ENCODE results near the gene TRPT1. TPM values are rescaled to one million over a fixed set of nuclear protein-coding genes. Genes with fewer than 3 reads are reported as not detected.
A peak's percentile ranks its signal among the peaks of the same experiment; 100 is the strongest.

TRPT1 gene
- total RNA-seq, 1 donor from 2014 or later = 27.7 TPM

DNA sequence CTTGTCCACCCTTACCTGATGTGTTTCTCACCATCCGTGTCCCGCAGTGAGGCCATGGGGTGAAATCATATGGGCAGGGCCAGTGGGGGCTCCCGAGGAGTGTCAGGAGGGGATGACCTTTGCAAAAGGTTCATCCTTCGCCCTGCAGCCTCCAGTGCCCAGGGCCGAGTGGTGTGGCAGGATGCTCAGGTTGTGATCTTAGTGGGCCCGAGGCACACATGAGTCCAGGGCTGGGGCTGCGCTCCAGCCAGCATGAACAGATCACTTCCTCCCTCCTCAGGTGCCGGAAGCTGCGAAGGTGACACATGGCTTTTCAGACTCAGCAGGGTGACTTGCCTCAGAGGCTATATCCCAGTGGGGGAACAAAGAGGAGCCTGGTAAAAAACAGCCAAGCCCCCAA lies 12.1 kb upstream of the TRPT1 start:
- intact Hi-C loops (cut with DNase I) = loop anchor here (5.0 kb wide), 1 partner anchor 69 kb away; the partner anchor contains the start of gene ESRRA
- Histone ChIP-seq H3K4me3 (no peak overlapping the region), H3K27me3 (no peaks in the 10 kb centered on the region), H3K27ac (peak overlapping the region; percentile 56), H3K36me3 (peaks cover 0 to 18% of the 10 kb centered on the region in 2 donors), H3K4me1 (peaks cover 57% of the 10 kb centered on the region), H3K9me3 (no peaks in the 10 kb centered on the region)
- DNase-seq (ENCODE audit: extremely low spot score in 2 of 2) = no peak
- TF ChIP-seq, protein P1, sequence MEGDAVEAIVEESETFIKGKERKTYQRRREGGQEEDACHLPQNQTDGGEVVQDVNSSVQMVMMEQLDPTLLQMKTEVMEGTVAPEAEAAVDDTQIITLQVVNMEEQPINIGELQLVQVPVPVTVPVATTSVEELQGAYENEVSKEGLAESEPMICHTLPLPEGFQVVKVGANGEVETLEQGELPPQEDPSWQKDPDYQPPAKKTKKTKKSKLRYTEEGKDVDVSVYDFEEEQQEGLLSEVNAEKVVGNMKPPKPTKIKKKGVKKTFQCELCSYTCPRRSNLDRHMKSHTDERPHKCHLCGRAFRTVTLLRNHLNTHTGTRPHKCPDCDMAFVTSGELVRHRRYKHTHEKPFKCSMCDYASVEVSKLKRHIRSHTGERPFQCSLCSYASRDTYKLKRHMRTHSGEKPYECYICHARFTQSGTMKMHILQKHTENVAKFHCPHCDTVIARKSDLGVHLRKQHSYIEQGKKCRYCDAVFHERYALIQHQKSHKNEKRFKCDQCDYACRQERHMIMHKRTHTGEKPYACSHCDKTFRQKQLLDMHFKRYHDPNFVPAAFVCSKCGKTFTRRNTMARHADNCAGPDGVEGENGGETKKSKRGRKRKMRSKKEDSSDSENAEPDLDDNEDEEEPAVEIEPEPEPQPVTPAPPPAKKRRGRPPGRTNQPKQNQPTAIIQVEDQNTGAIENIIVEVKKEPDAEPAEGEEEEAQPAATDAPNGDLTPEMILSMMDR (IDR thresholded peaks at IDR 0.05) = no peak
- TF ChIP-seq POLR2A (IDR thresholded peaks at IDR 0.05) = no peak
- no peak for TF ChIP-seq POLR2AphosphoS5 (IDR thresholded peaks at IDR 0.05; ENCODE audit: insufficient read depth in 1 of 2, low read depth in 1 of 2)

DNA sequence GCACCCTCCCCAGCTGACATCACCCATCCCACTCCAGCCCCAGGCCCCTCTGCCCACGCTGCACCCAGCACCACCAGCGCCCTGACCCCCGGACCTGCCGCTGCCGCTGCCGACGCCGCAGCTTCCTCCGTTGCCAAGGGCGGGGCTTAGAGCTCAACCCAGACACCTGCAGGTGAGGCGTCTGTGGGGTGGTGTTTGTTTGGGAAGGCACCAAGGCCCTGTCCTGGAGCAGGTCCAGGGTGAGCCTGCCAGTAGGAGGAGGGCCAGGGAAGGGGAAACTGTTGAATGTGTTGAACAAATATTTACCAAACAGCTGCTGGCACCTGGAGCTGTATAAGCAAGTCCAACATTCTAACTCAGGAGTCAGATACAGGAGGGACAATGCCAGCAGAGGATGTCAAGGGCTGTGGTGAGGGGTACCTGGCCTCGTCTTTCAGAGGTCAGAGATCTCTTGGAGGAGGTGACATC lies 11.5 kb upstream of the TRPT1 start:
- intact Hi-C loops (cut with DNase I) = loop anchor here (5.0 kb wide), 1 partner anchor 70 kb away; the partner anchor contains the start of gene ESRRA
- TF ChIP-seq POLR2AphosphoS5 (IDR thresholded peaks at IDR 0.05; ENCODE audit: insufficient read depth in 1 of 2, low read depth in 1 of 2) = no peak
- Histone ChIP-seq H3K9me3 (no peaks in the 10 kb centered on the region), H3K27ac (peak overlapping the region; percentile 56), H3K4me1 (peaks cover 55% of the 10 kb centered on the region), H3K27me3 (no peaks in the 10 kb centered on the region), H3K36me3 (peaks cover 0 to 18% of the 10 kb centered on the region in 2 donors), H3K4me3 (no peak overlapping the region)
- DNase-seq (ENCODE audit: extremely low spot score in 2 of 2) = no peak

DNA sequence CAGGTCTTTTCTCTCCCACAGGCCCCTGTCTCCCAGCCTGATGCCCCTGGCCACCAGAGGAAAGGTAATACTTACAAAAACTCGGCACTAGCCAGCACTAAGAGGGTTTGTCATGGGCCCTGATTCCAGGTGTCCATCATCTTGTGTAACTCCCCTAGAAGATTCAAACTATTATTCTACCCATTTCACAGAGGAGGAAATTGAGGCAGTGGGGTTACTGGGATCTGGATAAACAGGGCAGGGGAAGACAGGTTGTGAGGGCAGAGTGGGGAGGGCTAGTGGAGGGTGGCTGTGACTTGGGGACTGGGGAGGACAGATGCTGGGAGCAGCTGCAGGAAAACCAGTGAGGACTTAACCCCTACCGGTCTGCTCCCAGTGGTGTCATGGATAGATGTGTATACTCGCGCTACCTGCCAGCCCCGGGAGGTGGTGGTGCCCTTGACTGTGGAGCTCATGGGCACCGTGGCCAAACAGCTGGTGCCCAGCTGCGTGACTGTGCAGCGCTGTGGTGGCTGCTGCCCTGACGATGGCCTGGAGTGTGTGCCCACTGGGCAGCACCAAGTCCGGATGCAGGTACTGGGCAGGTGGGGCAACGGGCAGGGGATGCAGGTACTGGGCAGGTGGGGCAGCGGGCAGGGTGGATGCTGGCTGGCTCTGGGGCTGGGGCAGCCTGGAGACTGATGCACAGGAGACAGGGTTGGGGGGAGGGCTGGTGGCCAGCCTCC lies 9.6 kb upstream of the TRPT1 start:
- H3K27me3 ChIP-seq = no peaks in the 10 kb centered on the region
- H3K4me3 ChIP-seq = peak overlapping the region; percentile 62 to 94
- DNase-seq (ENCODE audit: extremely low spot score in 2 of 2) = no peak
- TF ChIP-seq POLR2A (IDR thresholded peaks at IDR 0.05) = no peak
- TF ChIP-seq, protein P1 (IDR thresholded peaks at IDR 0.05) = no peak
- TF ChIP-seq POLR2AphosphoS5 (IDR thresholded peaks at IDR 0.05; ENCODE audit: insufficient read depth in 1 of 2, low read depth in 1 of 2) = no peak
- no peaks in the 10 kb centered on the region for H3K9me3 ChIP-seq
- peaks cover 0 to 18% of the 10 kb centered on the region in 2 donors for H3K36me3 ChIP-seq
- H3K27ac ChIP-seq = peak overlapping the region; percentile 94
- intact Hi-C loops (cut with DNase I) = loop anchor here (5.0 kb wide), 1 partner anchor 72 kb away; the partner anchor contains the start of gene ESRRA
- peaks cover 65% of the 10 kb centered on the region for H3K4me1 ChIP-seq

DNA sequence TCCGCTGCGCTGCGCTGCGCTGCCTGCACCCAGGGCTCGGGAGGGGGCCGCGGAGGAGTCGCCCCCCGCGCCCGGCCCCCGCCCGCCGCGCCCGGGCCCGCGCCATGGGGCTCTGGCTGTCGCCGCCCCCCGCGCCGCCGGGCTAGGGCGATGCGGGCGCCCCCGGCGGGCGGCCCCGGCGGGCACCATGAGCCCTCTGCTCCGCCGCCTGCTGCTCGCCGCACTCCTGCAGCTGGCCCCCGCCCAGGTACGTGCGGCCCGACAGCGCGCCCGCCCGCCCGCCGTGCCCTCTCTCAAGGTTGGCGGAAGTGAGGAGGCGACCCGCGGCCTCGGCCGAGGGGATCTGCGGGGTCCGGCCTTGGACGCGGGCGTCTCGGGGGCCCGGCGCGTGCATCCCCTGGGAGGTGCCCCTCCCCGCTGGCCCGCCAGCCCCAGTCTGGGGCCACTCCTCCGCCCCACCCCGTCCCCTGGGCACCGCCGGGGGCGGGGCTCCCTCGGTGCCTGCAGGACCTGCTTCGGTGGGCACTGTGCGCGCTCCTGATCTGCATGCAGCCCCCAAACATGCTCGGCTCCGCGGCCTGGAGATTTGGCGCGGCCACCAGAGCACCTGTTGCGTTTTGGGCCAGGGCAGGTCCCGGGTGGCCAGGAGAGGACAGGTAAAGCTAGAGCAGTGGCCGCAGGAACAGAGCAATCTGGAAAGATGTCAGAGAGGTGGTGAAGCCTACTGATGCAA lies 8.8 kb upstream of the TRPT1 start:
- Histone ChIP-seq H3K4me3 (peak overlapping the region; percentile 62 to 94), H3K4me1 (peaks cover 61% of the 10 kb centered on the region), H3K27me3 (no peaks in the 10 kb centered on the region), H3K36me3 (peaks cover 0 to 18% of the 10 kb centered on the region in 2 donors), H3K9me3 (no peaks in the 10 kb centered on the region), H3K27ac (peak overlapping the region; percentile 94)
- no peak for DNase-seq (ENCODE audit: extremely low spot score in 2 of 2)
- TF ChIP-seq, protein P1 (IDR thresholded peaks at IDR 0.05) = no peak
- TF ChIP-seq POLR2A (IDR thresholded peaks at IDR 0.05) (peak in 1 of 2 donors; percentile 20), POLR2AphosphoS5 (IDR thresholded peaks at IDR 0.05; ENCODE audit: insufficient read depth in 1 of 2, low read depth in 1 of 2) (peak in 1 of 2 donors; percentile 39)
- intact Hi-C loops (cut with DNase I) = loop anchor here (5.0 kb wide), 1 partner anchor 72 kb away; the partner anchor contains the start of gene ESRRA

DNA sequence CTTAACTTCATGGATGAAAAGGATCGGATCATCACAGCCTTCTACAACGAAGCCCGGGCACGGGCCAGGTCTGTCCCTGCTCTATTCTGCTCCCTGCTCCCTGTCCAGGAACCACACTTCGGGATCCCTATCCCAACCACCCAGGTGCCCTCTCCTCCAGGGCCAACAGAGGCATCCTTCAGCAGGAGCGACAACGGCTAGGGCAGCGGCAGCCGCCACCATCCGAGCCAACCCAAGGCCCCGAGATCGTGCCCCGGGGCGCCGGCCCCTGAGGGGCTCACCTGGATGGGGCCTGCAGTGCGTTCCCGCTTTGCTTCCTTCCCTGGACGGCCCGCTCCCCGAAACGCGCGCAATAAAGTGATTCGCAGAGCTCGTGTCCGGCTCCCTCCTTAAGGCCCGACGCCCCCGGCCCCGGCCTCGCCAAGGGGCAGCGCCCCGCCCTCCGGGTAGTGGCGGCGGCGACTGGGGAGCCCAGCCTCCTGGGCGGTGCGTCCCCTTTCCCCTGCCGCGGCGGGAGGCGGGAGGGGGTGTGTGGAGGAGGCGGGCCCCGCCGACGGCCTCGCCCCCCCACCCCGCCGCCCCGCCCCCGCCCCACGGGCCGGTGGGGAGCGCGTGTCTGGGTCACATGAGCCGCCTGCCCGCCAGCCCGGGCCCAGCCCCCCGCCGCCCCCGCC lies 8.1 kb upstream of the TRPT1 start, which contains the start of gene VEGFB:
TSS of gene VEGFB (plus strand) at position 672 of the 674 bp plus-strand sequence. CDS start 250 bp downstream, outside the sequence.
- peaks cover 0 to 18% of the 10 kb centered on the region in 2 donors for H3K36me3 ChIP-seq
- H3K27ac ChIP-seq = peak within 1 kb of the TSS; percentile 94
- H3K9me3 ChIP-seq = no peaks in the 10 kb centered on the region
- intact Hi-C loops (cut with DNase I) = no loop called here
- no peak for DNase-seq (ENCODE audit: extremely low spot score in 2 of 2)
- TF ChIP-seq POLR2AphosphoS5 (IDR thresholded peaks at IDR 0.05; ENCODE audit: insufficient read depth in 1 of 2, low read depth in 1 of 2) (peak in 1 of 2 donors; percentile 88), POLR2A (IDR thresholded peaks at IDR 0.05) (peak in 1 of 2 donors; percentile 43)
- TF ChIP-seq, protein P1 (IDR thresholded peaks at IDR 0.05) = no peak
- peaks cover 65% of the 10 kb centered on the region for H3K4me1 ChIP-seq
- peak within 1 kb of the TSS; percentile 62 to 94 for H3K4me3 ChIP-seq
- no peaks in the 10 kb centered on the region for H3K27me3 ChIP-seq
